MCF 10A (cell line): ENCODE measurements around the gene ZBTB49. TPM values are rescaled to one million over a fixed set of nuclear protein-coding genes. Genes with fewer than 3 reads are reported as not detected.
A peak's percentile ranks its signal among the peaks of the same experiment; 100 is the strongest.
"Not testable (repeated sequence)": the region's sequence is repeated elsewhere in the genome, so short reads cannot be mapped to it uniquely, and the experiment has no call there.

Experiments used
- BruUV-seq: library from RNA; stranded (reverse); fragments of 400-500 nt; replicated peaks from 2 replicates; lab custom pipeline; 2021; lab: Mats Ljungman, UMichigan
- CTCF ChIA-PET: fragments of 300-600 bp; sonication (Branson Sonifier 250); formaldehyde crosslinking; extraction: SDS; loops from one replicate; lab custom pipeline; 2021; ENCODE audit warnings: antibody characterized with exemption, inconsistent platforms; lab: Yijun Ruan, JAX
- POLR2A ChIA-PET: fragments of 300-600, 350-650 bp; sonication (Branson Sonifier 250); formaldehyde crosslinking; extraction: SDS; loops from one replicate; lab custom pipeline; 2020; ENCODE audit warnings: antibody characterized with exemption, inconsistent platforms; lab: Yijun Ruan, JAX
- DNase-seq: peaks from one replicate; pipeline ENCODE4 v3.0.0-alpha.2; 2018; ENCODE audit not compliant: unreplicated experiment
- H3K27ac Mint-ChIP-seq: one replicate; pipeline ENCODE4 v1.8.0; 2022; ENCODE audit warnings: mild to moderate bottlenecking, low read depth, mixed read lengths; ENCODE audit not compliant: unreplicated experiment
- H3K27me3 Mint-ChIP-seq: one replicate; pipeline ENCODE4 v1.8.0; 2022; ENCODE audit warnings: mixed read lengths; ENCODE audit not compliant: insufficient read depth, unreplicated experiment
- H3K36me3 Mint-ChIP-seq: one replicate; pipeline ENCODE4 v1.8.0; 2022; ENCODE audit warnings: mild to moderate bottlenecking, moderate library complexity, mixed read lengths; ENCODE audit not compliant: insufficient read depth, unreplicated experiment
- H3K4me1 Mint-ChIP-seq: one replicate; pipeline ENCODE4 v1.8.0; 2022; ENCODE audit warnings: mixed read lengths; ENCODE audit not compliant: insufficient read depth, unreplicated experiment
- H3K4me3 Mint-ChIP-seq: one replicate; pipeline ENCODE4 v1.8.0; 2022; ENCODE audit warnings: mild to moderate bottlenecking, moderate library complexity, mixed read lengths; ENCODE audit not compliant: unreplicated experiment
- H3K9me3 Mint-ChIP-seq: one replicate; pipeline ENCODE4 v1.8.0; 2022; ENCODE audit warnings: mixed read lengths; ENCODE audit not compliant: unreplicated experiment
- intact Hi-C: fragments of 100-400 bp; cut with micrococcal nuclease; formaldehyde crosslinking; loops from 2 replicates; pipeline ENCODE4 v1.14.1; 2022
- total RNA-seq: library from RNA; stranded (reverse); gene quantifications from 2 replicates; pipeline ENCODE4 v1.2.3, GENCODE V29; 2022
- TF ChIP-seq, protein P1 (sequence below): fragments of 200-600 bp; IDR thresholded peaks from one replicate; pipeline ENCODE4 v1.8.0; 2022; ENCODE audit warnings: antibody characterized with exemption, mild to moderate bottlenecking; ENCODE audit not compliant: unreplicated experiment

ZBTB49 gene
- total RNA-seq, 1 experiment from 2014 or later = 5.9 TPM

DNA sequence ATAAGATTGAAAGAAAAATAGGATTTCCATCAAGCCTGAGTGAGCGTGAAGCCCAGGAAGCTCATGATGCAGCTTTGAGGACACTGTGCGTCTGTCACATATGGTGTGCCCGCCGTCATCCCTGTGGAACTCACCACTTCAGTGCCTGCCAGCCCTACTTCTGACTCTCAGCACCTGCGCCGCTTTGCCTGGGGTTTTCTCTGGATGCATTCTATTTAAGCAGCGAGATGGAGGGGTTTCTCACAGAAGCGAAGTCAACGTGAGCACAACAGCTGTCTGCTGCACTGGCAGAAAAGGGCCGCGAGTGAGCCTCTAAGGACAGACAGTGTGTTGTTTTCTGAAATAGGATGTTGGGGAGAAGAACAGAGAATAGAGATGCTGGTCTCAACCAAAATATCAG lies 35.9 kb upstream of the ZBTB49 start:
- H3K9me3 Mint-ChIP-seq = no peaks in the 10 kb centered on the region
- peaks cover 2% of the 10 kb centered on the region for H3K4me1 Mint-ChIP-seq
- no peaks in the 10 kb centered on the region for H3K27me3 Mint-ChIP-seq

DNA sequence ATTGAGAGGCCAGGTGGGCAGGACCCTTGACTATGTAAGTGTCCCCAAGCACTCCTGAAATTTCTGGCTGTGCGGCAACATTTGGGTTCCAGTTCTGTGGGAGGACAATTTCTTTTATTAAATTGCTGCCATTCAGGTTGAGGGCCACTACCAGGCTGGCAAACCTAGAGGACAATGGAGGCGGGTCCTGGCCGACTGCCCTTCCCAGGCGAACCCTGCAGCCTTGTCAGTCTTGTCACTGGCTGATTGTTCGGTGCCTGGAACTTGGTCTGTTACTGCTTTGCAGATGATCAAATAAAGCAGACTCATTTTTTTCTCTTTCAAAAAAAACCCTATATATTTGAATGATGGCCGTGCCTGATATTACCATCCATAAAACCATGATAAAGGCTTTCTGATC lies 35.4 kb upstream of the ZBTB49 start:
- no peaks in the 10 kb centered on the region for H3K4me1 Mint-ChIP-seq
- H3K27ac Mint-ChIP-seq = no peak overlapping the region
- intact Hi-C loops = no loop called here
- TF ChIP-seq, protein P1, sequence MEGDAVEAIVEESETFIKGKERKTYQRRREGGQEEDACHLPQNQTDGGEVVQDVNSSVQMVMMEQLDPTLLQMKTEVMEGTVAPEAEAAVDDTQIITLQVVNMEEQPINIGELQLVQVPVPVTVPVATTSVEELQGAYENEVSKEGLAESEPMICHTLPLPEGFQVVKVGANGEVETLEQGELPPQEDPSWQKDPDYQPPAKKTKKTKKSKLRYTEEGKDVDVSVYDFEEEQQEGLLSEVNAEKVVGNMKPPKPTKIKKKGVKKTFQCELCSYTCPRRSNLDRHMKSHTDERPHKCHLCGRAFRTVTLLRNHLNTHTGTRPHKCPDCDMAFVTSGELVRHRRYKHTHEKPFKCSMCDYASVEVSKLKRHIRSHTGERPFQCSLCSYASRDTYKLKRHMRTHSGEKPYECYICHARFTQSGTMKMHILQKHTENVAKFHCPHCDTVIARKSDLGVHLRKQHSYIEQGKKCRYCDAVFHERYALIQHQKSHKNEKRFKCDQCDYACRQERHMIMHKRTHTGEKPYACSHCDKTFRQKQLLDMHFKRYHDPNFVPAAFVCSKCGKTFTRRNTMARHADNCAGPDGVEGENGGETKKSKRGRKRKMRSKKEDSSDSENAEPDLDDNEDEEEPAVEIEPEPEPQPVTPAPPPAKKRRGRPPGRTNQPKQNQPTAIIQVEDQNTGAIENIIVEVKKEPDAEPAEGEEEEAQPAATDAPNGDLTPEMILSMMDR = no peak
- no peaks in the 10 kb centered on the region for H3K27me3 Mint-ChIP-seq
- DNase-seq = no peak
- H3K9me3 Mint-ChIP-seq = no peaks in the 10 kb centered on the region
- H3K4me3 Mint-ChIP-seq = no peak overlapping the region
- ChIA-PET POLR2A (no interaction called here), CTCF (interaction anchor here (1.1 to 1.9 kb wide), 3 partner anchors 14 to 176 kb away, joined by 4 to 5 read pairs (median 5); no protein-coding TSS in a partner anchor)
- BruUV-seq = no TSS peak
- no peaks in the 10 kb centered on the region for H3K36me3 Mint-ChIP-seq

More for the DNA sequence above, 35.9 kb upstream of the ZBTB49 start:
- CTCF ChIA-PET = interaction anchor here (0.7 to 1.4 kb wide), 4 partner anchors 15 to 176 kb away, joined by 3 to 6 read pairs (median 4); no protein-coding TSS in a partner anchor
- Mint-ChIP-seq H3K36me3 (no peaks in the 10 kb centered on the region), H3K27ac (no peak overlapping the region), H3K4me3 (no peak overlapping the region)
- POLR2A ChIA-PET = no interaction called here
- DNase-seq = no peak
- TF ChIP-seq, protein P1 = no peak
- no TSS peak for BruUV-seq
- intact Hi-C loops = no loop called here

DNA sequence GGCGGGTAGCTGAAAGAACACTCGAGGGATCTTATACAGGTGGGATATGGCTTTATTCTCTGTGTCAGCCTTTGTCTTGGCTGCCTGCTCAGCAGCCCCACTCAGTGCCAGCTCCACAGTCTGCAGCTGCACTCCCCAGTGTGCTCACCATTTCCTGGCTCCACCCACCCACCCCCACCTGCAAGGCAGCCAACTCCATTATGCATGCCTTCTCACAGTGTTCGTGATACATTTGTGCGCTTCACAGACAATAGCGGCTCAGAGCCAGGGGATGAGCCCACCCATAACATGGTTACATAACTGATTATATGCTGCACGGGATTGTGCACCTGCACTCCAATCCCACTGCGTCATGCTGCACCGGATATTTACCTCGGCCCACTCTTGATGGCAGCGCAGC lies 33.3 kb upstream of the ZBTB49 start:
- ChIA-PET POLR2A (interaction anchor here (1.7 kb wide), 1 partner anchor 11 kb away, joined by 8 read pairs; no protein-coding TSS in a partner anchor), CTCF (interaction anchor here (1.4 kb wide), 1 partner anchor 8 kb away, joined by 3 read pairs; no protein-coding TSS in a partner anchor)
- no TSS peak for BruUV-seq

DNA sequence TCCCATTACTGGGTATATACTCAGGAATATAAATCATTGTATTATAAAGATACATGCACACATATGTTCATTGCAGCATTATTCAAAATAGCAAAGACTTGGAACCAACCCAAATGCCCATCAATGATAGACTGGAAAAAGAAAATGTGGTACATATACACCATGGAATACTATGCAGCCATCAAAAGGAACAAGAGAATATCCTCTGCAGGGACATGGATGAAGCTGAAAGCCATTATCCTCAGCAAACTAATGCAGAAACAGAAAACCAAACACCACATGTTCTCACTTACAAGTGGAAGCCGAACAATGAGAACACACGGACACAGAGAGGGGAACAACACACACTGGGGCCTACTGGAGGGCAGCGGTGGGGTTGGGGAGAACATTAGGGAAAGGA lies 32.3 kb upstream of the ZBTB49 start:
- H3K4me3 Mint-ChIP-seq, DNase-seq, H3K27ac Mint-ChIP-seq, H3K27me3 Mint-ChIP-seq, H3K36me3 Mint-ChIP-seq, BruUV-seq, H3K4me1 Mint-ChIP-seq, CTCF ChIA-PET, POLR2A ChIA-PET, intact Hi-C loops, H3K9me3 Mint-ChIP-seq: not testable (repeated sequence)

More for the DNA sequence above, 33.3 kb upstream of the ZBTB49 start:
- no peaks in the 10 kb centered on the region for H3K36me3 Mint-ChIP-seq
- H3K4me1 Mint-ChIP-seq = no peaks in the 10 kb centered on the region
- no peaks in the 10 kb centered on the region for H3K27me3 Mint-ChIP-seq
- TF ChIP-seq, protein P1 = no peak
- peak; percentile 82 for DNase-seq
- intact Hi-C loops = no loop called here
- no peaks in the 10 kb centered on the region for H3K9me3 Mint-ChIP-seq
- no peak overlapping the region for H3K27ac Mint-ChIP-seq
- no peak overlapping the region for H3K4me3 Mint-ChIP-seq
